ENCODE data around the gene PTPRM.

The PTPRM gene

DNA sequence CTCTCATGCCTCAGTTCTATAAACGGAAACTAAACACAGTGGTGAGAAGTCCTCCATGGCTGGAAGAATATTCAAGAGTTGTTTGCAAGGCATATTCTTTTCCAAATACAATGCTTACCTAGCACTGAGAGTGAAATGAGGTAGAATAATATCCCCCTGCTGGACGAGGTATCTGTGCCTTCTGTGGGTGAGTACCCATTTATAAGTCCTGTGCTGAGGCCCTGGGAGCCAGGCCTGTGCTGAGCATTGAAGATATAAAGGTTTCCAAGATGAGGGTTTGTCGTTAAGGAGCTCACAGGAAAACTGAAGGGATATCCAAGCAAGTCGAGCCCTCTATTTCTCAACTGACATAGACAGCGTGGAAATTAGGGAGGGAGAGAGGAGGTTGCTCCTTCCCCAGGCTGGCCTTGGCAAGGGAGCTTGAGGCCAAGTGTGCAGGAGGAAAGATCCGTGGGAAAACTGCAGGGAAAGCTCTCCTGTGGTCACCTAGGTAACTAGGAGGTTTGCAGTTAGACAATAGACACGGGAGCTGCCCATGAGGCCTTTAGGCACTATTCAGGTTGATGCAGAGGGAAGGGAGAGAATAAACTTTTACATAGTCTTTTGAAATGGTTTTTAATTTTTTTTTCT lies 17.6 kb downstream of the PTPRM start:
- no peak overlapping the region for H3K4me2 ChIP-seq (ENCODE audit: low read length)
- no peaks in the 10 kb centered on the region for H3F3A ChIP-seq (ENCODE audit: control insufficient read depth, insufficient read depth)
- no peaks in the 10 kb centered on the region for H3K79me2 ChIP-seq (ENCODE audit: control insufficient read depth, low read length)
- H3K9me3 ChIP-seq (ENCODE audit: control insufficient read depth, insufficient read depth, low read length) = peaks cover 4% of the 10 kb centered on the region; the same call in 1 of the 2 replicates
- H4K20me1 ChIP-seq (ENCODE audit: control insufficient read depth, insufficient read depth, low read depth, low read length) = no peaks in the 10 kb centered on the region
- no peaks in the 10 kb centered on the region for H3K27me3 ChIP-seq (ENCODE audit: control insufficient read depth, low read length)
- H3K36me3 ChIP-seq (ENCODE audit: control insufficient read depth, low read length) = no peaks in the 10 kb centered on the region
- H3K4me3 ChIP-seq (ENCODE audit: low read length) = no peak overlapping the region
- no peaks in the 10 kb centered on the region for H3K4me1 ChIP-seq (ENCODE audit: control insufficient read depth, low read length)
- H3K9me2 ChIP-seq (replicated peaks; ENCODE audit: control insufficient read depth, low read length) = no peaks in the 10 kb centered on the region
- no peak overlapping the region for H3K27ac ChIP-seq (ENCODE audit: low read depth, low read length)
- TF ChIP-seq, protein P1, sequence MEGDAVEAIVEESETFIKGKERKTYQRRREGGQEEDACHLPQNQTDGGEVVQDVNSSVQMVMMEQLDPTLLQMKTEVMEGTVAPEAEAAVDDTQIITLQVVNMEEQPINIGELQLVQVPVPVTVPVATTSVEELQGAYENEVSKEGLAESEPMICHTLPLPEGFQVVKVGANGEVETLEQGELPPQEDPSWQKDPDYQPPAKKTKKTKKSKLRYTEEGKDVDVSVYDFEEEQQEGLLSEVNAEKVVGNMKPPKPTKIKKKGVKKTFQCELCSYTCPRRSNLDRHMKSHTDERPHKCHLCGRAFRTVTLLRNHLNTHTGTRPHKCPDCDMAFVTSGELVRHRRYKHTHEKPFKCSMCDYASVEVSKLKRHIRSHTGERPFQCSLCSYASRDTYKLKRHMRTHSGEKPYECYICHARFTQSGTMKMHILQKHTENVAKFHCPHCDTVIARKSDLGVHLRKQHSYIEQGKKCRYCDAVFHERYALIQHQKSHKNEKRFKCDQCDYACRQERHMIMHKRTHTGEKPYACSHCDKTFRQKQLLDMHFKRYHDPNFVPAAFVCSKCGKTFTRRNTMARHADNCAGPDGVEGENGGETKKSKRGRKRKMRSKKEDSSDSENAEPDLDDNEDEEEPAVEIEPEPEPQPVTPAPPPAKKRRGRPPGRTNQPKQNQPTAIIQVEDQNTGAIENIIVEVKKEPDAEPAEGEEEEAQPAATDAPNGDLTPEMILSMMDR (IDR thresholded peaks at IDR 0.05; ENCODE audit: low read depth, low read length, poor library complexity, severe bottlenecking) = no peak
- TF ChIP-seq EZH2phosphoT487 (IDR thresholded peaks at IDR 0.05; ENCODE audit: borderline replicate concordance, low read length) = no peak

DNA sequence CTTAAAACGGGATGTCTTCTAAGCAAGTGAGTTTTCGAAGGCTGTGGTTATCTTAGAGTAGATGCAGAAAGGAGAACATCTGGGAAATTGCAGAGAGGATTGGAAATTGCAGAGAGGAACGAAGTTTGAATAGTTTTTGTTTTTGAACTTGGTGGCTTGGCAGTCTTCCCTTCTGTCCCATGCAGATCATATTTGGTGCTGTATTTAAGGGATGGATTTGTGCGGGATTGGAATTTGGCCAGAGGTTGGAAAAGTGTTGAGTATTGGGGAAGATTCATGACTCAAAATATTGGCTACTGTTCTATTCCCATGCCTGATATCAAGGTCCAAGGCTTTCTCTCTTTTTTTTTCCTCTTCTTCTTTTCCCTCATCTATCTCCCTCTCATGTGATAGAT lies 18.2 kb downstream of the PTPRM start:
- Histone ChIP-seq H3K27me3 (ENCODE audit: control insufficient read depth, low read length) (no peaks in the 10 kb centered on the region), H3K9me2 (replicated peaks; ENCODE audit: control insufficient read depth, low read length) (no peaks in the 10 kb centered on the region), H3K36me3 (ENCODE audit: control insufficient read depth, low read length) (no peaks in the 10 kb centered on the region), H4K20me1 (ENCODE audit: control insufficient read depth, insufficient read depth, low read depth, low read length) (no peaks in the 10 kb centered on the region), H3K79me2 (ENCODE audit: control insufficient read depth, low read length) (no peaks in the 10 kb centered on the region), H3K4me1 (ENCODE audit: control insufficient read depth, low read length) (no peaks in the 10 kb centered on the region), H3K4me3 (ENCODE audit: low read length) (no peak overlapping the region), H3K4me2 (ENCODE audit: low read length) (no peak overlapping the region), H3F3A (ENCODE audit: control insufficient read depth, insufficient read depth) (no peaks in the 10 kb centered on the region), H3K9me3 (ENCODE audit: control insufficient read depth, insufficient read depth, low read length) (peaks cover 4% of the 10 kb centered on the region; the same call in 1 of the 2 replicates), H3K27ac (ENCODE audit: low read depth, low read length) (no peak overlapping the region)
- TF ChIP-seq, protein P1 (IDR thresholded peaks at IDR 0.05; ENCODE audit: low read depth, low read length, poor library complexity, severe bottlenecking) = no peak
- no peak for TF ChIP-seq EZH2phosphoT487 (IDR thresholded peaks at IDR 0.05; ENCODE audit: borderline replicate concordance, low read length)

DNA sequence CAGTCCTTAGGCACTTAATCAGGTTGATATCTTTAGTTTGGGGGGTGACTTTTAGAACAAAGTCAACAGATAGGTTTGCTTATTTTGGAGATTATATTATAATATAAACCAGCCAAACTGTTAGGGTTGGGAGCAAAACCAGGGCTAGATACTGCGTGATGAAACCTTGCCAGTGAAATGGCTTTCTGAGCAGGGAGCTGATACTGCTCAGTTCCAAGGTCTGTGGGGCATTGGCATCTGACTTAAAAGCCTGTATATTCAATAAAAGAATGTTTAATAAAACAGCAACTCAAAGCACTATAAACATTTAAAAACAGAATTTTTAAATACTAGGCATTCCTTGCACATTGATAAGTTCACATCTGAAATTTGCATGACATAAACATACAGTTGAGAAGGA lies 19.3 kb downstream of the PTPRM start:
- no peaks in the 10 kb centered on the region for H4K20me1 ChIP-seq (ENCODE audit: control insufficient read depth, insufficient read depth, low read depth, low read length)
- H3K4me3 ChIP-seq (ENCODE audit: low read length) = no peak overlapping the region
- no peak overlapping the region for H3K4me2 ChIP-seq (ENCODE audit: low read length)
- peaks cover 4% of the 10 kb centered on the region; the same call in 1 of the 2 replicates for H3K9me3 ChIP-seq (ENCODE audit: control insufficient read depth, insufficient read depth, low read length)
- no peaks in the 10 kb centered on the region for H3K9me2 ChIP-seq (replicated peaks; ENCODE audit: control insufficient read depth, low read length)
- no peaks in the 10 kb centered on the region for H3K79me2 ChIP-seq (ENCODE audit: control insufficient read depth, low read length)
- TF ChIP-seq, protein P1 (IDR thresholded peaks at IDR 0.05; ENCODE audit: low read depth, low read length, poor library complexity, severe bottlenecking) = no peak
- TF ChIP-seq EZH2phosphoT487 (IDR thresholded peaks at IDR 0.05; ENCODE audit: borderline replicate concordance, low read length) = no peak
- no peaks in the 10 kb centered on the region for H3F3A ChIP-seq (ENCODE audit: control insufficient read depth, insufficient read depth)
- H3K36me3 ChIP-seq (ENCODE audit: control insufficient read depth, low read length) = no peaks in the 10 kb centered on the region
- no peaks in the 10 kb centered on the region for H3K4me1 ChIP-seq (ENCODE audit: control insufficient read depth, low read length)
- H3K27ac ChIP-seq (ENCODE audit: low read depth, low read length) = no peak overlapping the region
- H3K27me3 ChIP-seq (ENCODE audit: control insufficient read depth, low read length) = no peaks in the 10 kb centered on the region
